ENCODE data around the gene CYLC2.

DNA sequence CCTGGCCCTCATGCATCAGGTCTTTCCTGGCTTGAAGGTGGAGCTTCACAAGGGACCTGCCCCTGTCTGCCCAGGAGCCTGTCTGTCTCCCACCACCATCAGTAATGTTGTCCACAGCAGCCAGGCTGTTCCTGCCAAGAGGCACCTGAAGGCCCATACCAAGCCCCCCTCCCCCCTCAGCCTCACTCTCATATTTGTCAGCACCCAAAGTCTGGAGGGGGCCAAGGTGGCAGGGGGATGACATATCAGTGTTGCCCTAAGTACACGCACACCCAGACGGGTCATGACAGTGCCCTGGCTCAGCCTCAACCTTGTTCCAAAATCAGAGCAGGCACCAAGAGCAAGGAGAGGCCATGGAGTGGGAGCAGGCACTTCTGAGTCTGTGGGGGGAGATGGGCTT is 27.2 kb upstream of the CYLC2 start:
- TF ChIP-seq, protein P1, sequence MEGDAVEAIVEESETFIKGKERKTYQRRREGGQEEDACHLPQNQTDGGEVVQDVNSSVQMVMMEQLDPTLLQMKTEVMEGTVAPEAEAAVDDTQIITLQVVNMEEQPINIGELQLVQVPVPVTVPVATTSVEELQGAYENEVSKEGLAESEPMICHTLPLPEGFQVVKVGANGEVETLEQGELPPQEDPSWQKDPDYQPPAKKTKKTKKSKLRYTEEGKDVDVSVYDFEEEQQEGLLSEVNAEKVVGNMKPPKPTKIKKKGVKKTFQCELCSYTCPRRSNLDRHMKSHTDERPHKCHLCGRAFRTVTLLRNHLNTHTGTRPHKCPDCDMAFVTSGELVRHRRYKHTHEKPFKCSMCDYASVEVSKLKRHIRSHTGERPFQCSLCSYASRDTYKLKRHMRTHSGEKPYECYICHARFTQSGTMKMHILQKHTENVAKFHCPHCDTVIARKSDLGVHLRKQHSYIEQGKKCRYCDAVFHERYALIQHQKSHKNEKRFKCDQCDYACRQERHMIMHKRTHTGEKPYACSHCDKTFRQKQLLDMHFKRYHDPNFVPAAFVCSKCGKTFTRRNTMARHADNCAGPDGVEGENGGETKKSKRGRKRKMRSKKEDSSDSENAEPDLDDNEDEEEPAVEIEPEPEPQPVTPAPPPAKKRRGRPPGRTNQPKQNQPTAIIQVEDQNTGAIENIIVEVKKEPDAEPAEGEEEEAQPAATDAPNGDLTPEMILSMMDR (IDR thresholded peaks at IDR 0.05; ENCODE audit: borderline replicate concordance, extremely low read depth, low read length, poor library complexity, severe bottlenecking), result no peak
- no peak for TF ChIP-seq EZH2 (IDR thresholded peaks at IDR 0.05; ENCODE audit: borderline replicate concordance, low read depth, low read length, severe bottlenecking)
